ENCODE results near the gene SKI. TPM values are rescaled to one million over a fixed set of nuclear protein-coding genes. Genes with fewer than 3 reads are reported as not detected.

Gene SKI
- total and polyA plus RNA-seq, 2 of the 8 experiments (the other 6 are each of a cell fraction or from before 2014, with no cell fraction given), result 8.3 to 87.6 TPM

DNA sequence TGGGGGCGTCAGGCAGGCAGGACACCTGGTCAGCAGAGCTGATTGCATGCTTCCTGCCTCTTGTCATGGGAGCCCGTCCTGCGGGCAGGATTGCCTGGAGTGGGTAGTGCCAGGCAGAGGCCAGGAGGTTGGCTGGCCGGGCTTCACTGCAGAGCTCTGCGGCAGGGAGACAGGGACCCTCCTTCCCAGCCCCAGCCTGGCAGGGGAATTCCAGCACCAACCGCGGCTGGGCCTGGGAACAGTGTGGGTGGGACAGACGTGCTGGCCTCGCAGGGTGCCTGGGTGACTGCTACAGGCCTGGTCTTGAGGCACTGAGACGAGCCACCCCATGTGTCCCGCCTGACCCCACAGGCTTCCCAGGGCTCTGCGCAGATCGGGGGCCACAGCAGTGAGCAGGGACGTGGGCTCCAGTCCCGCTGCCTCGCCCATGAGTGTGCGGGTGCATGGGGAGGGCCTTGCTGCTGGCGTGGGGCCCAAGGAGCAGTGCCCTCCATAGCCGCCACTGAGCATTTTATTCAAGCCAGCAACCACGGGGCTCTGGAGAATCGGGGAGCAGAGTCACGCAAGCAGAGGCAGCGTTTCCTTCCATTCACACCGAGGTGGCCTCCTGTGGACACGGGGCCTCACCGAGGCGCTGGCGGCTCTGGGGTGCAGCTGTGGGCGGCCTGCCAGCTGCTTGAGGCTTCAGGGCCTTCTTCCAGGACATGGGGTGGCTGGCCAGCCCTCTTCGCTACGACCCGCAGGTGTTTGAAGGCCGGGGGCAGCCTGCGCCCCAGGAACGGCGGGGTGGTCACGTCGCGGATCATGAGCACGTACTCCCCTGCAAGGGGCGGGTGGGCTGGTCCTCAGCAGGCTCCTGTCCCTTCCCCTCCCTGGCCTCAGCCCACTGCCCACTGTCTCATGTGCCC is 92.9 kb downstream of the SKI start:
- no peak overlapping the region for H2AK5ac ChIP-seq (ENCODE audit: low read depth, low read length)
- no peak overlapping the region for H2AFZ ChIP-seq (ENCODE audit: low read length)
- H4K5ac ChIP-seq (ENCODE audit: insufficient read length, low read depth, low read length), result no peak overlapping the region
- peak overlapping the region; percentile 46 for H4K8ac ChIP-seq (ENCODE audit: extremely low read depth, insufficient read depth, low read length)
- no peak overlapping the region for H3K27ac ChIP-seq (ENCODE audit: low read depth, low read length)
- no peak overlapping the region for H3K23ac ChIP-seq (ENCODE audit: insufficient read length)
- H3K56ac ChIP-seq (replicated peaks; ENCODE audit: insufficient read length, low read depth, low read length), result no peak overlapping the region
- H3K4me3 ChIP-seq (ENCODE audit: extremely low read depth in 1 of 4, insufficient read depth in 2 of 4, low read depth in 3 of 4, low read length in 4 of 4), result no peak overlapping the region
- TF ChIP-seq POLR2AphosphoS5 (IDR thresholded peaks at IDR 0.05; ENCODE audit: low read depth, low read length) (no peak), TCF12 (IDR thresholded peaks at IDR 0.05; ENCODE audit: low read depth, low read length) (no peak), SRF (IDR thresholded peaks at IDR 0.05; ENCODE audit: low read depth, low read length) (no peak), HDAC6 (IDR thresholded peaks at IDR 0.05; ENCODE audit: low read depth, low read length) (no peak), SAP30 (IDR thresholded peaks at IDR 0.05; ENCODE audit: insufficient read depth, insufficient replicate concordance, low read length) (no peak), GABPA (IDR thresholded peaks at IDR 0.05; ENCODE audit: borderline replicate concordance, insufficient read depth, low read length) (no peak)
- TF ChIP-seq, protein P1, sequence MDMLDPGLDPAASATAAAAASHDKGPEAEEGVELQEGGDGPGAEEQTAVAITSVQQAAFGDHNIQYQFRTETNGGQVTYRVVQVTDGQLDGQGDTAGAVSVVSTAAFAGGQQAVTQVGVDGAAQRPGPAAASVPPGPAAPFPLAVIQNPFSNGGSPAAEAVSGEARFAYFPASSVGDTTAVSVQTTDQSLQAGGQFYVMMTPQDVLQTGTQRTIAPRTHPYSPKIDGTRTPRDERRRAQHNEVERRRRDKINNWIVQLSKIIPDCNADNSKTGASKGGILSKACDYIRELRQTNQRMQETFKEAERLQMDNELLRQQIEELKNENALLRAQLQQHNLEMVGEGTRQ (IDR thresholded peaks at IDR 0.05; ENCODE audit: low read length), result no peak
- TF ChIP-seq, protein P2, sequence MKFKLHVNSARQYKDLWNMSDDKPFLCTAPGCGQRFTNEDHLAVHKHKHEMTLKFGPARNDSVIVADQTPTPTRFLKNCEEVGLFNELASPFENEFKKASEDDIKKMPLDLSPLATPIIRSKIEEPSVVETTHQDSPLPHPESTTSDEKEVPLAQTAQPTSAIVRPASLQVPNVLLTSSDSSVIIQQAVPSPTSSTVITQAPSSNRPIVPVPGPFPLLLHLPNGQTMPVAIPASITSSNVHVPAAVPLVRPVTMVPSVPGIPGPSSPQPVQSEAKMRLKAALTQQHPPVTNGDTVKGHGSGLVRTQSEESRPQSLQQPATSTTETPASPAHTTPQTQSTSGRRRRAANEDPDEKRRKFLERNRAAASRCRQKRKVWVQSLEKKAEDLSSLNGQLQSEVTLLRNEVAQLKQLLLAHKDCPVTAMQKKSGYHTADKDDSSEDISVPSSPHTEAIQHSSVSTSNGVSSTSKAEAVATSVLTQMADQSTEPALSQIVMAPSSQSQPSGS (IDR thresholded peaks at IDR 0.05; ENCODE audit: low read length), result no peak
- no peaks in the 10 kb centered on the region; the same call in 1 of the 2 replicates for H3K23me2 ChIP-seq (ENCODE audit: low read depth, low read length)
- H3K79me1 ChIP-seq (ENCODE audit: low read depth, low read length), result no peaks in the 10 kb centered on the region
- H4K20me1 ChIP-seq (replicated peaks in 1 of 2; ENCODE audit: control insufficient read depth in 1 of 2, insufficient read depth in 2 of 2, low read length in 2 of 2), result no peaks in the 10 kb centered on the region
- no peak overlapping the region for H2BK15ac ChIP-seq (ENCODE audit: low read length)
- H3K18ac ChIP-seq (ENCODE audit: extremely low read depth, low read length), result no peak overlapping the region; the same call in 1 of the 2 replicates
- H3K4me1 ChIP-seq (replicated peaks in 1 of 4; ENCODE audit: control insufficient read depth in 3 of 4, insufficient read depth in 4 of 4, low read length in 3 of 4), result peaks cover 3 to 18% (median 12%) of the 10 kb centered on the region in 4 experiments; a peak in 6 of 7 replicates
- H3K9me3 ChIP-seq (ENCODE audit: insufficient read depth in 2 of 2, low read depth in 1 of 2, low read length in 1 of 2), result no peaks in the 10 kb centered on the region
- no peak overlapping the region for H2BK120ac ChIP-seq (replicated peaks; ENCODE audit: low read depth, low read length)
- ChIA-PET CTCF (ENCODE audit: partially characterized antibody) (interaction anchor here (1.1 to 2.6 kb wide), 7 partner anchors 15 to 126 kb away, joined by 3 to 11 read pairs (median 5); partner anchors contain the start of gene FAAP20), POLR2A (ENCODE audit: partially characterized antibody) (interaction anchor here (1.0 to 2.2 kb wide), 2 partner anchors 8 to 9 kb away, joined by 3 to 6 read pairs; no protein-coding TSS in a partner anchor)
- H3K9ac ChIP-seq (replicated peaks in 1 of 4; ENCODE audit: extremely low read depth in 1 of 4, low read depth in 3 of 4, low read length in 3 of 4), result no peak overlapping the region
- peak overlapping the region; percentile 42 for H4K91ac ChIP-seq (replicated peaks; ENCODE audit: insufficient read length, low read length)
- no peaks in the 10 kb centered on the region for H3K79me2 ChIP-seq (ENCODE audit: control insufficient read depth in 1 of 2, insufficient read depth in 2 of 2, low read length in 2 of 2)
- DNase-seq (ENCODE audit: low read depth in 1 of 2, low spot score in 2 of 2), result no peak
- H3K4me2 ChIP-seq (ENCODE audit: insufficient read depth in 1 of 2, low read depth in 2 of 2, low read length in 2 of 2), result no peak overlapping the region; a peak in 1 of 4 replicates
- H2BK5ac ChIP-seq (ENCODE audit: low read depth, low read length), result peak overlapping the region; percentile 24; the same call in 1 of the 2 replicates
- 88% methylated on average over 40 of the region's 41 CpGs; no CpG with 5 or more reads in 1 of the 2 experiments for WGBS, 2 experiments (ENCODE audit: extremely low coverage in 1 of 2, insufficient coverage in 1 of 2, insufficient read length in 1 of 2, insufficient replicate concordance in 2 of 2, low coverage in 1 of 2, low lambda C conversion rate in 2 of 2, missing lambda C conversion rate in 1 of 2)
- H2BK20ac ChIP-seq (ENCODE audit: low read length), result no peak overlapping the region
- H3K27me3 ChIP-seq (replicated peaks in 1 of 4; ENCODE audit: control insufficient read depth in 3 of 4, extremely low read depth in 1 of 4, insufficient read depth in 3 of 4, low read length in 3 of 4), result no peaks in the 10 kb centered on the region; a peak in 1 of 7 replicates
- no peak overlapping the region for H3K4ac ChIP-seq (replicated peaks; ENCODE audit: insufficient read length, low read depth, low read length)
- no peak for FAIRE-seq
- no peaks in the 10 kb centered on the region for H3K36me3 ChIP-seq (ENCODE audit: control insufficient read depth in 2 of 4, insufficient read depth in 4 of 4, low read length in 3 of 4)
- 0 out of 2 replicates have a peak overlapping the region, but pooled peaks have one; percentile 50 for H2BK12ac ChIP-seq (ENCODE audit: low read depth, low read length)
- no peak overlapping the region for H3K14ac ChIP-seq (ENCODE audit: insufficient read length)

Data from H1 (cell line).